Stimulated activated CD8-positive, alpha-beta memory T cell treated with anti-CD3 and anti-CD28 coated beads, Interleukin-4, amount 100 ng/mL, for 4 hours (primary cell): Measurements from ENCODE around the gene GTF2IRD1.
"Not testable (repeated sequence)": the region's sequence is repeated elsewhere in the genome, so short reads cannot be mapped to it uniquely, and the experiment has no call there.

Experiments
- DNase-seq, 2 donors: peaks; one replicate each; pipeline ENCODE4 v3.0.0-alpha.2; 2020; ENCODE audit warnings: low read depth in 2 of 2, low spot score in 1 of 2

Gene GTF2IRD1

GRCh38 chr7:74489997-74490945 lies 36.6 kb downstream of the GTF2IRD1 start:
- DNase-seq, result no peak

DNA sequence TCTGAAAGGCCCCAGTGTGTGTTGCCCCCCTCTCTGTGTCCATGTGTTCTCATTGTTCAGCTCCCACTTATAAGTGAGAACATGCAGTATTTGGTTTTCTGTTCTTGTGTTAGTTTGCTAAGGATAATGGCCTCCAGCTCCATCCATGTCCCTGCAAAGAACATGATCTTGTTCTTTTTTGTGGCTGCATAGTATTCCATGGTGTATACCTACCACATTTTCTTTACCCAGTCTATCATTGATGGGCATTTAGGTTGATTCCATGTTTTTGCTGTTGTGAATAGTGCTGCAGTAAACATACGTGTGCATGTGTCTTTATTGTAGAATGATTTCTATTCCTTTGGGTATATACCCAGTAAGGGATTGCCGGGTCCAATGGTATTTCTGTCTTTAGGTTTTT lies 37.8 kb downstream of the GTF2IRD1 start:
- not testable (repeated sequence) for DNase-seq

- DNase-seq, result no peak
Observed at GRCh38 chr7:74493295-74493694, 39.6 kb downstream of the GTF2IRD1 start.

DNA sequence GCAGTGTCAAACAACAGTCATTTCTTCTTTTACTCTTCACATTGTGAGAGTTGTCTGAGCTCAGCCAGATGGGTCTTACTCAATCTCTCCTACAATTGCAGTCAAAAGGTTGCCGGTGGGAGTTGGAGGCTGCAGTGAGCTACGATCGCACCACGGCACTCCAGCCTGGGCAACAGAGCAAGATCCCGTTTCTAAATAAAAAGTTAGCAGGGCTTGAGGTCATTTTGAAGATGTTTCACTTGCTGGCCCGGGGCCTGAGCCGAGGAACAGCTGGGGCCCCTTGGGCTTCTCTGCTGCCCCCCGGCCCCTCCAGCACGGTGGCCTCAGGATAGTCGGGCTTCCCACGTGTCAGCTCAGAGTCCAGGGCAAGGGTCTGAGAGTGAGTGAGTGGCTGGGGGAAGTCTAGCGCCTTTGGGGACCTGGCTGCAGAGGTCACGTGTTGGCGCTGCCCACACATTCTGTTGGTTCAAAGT lies 40.4 kb downstream of the GTF2IRD1 start:
- no peak for DNase-seq

DNA sequence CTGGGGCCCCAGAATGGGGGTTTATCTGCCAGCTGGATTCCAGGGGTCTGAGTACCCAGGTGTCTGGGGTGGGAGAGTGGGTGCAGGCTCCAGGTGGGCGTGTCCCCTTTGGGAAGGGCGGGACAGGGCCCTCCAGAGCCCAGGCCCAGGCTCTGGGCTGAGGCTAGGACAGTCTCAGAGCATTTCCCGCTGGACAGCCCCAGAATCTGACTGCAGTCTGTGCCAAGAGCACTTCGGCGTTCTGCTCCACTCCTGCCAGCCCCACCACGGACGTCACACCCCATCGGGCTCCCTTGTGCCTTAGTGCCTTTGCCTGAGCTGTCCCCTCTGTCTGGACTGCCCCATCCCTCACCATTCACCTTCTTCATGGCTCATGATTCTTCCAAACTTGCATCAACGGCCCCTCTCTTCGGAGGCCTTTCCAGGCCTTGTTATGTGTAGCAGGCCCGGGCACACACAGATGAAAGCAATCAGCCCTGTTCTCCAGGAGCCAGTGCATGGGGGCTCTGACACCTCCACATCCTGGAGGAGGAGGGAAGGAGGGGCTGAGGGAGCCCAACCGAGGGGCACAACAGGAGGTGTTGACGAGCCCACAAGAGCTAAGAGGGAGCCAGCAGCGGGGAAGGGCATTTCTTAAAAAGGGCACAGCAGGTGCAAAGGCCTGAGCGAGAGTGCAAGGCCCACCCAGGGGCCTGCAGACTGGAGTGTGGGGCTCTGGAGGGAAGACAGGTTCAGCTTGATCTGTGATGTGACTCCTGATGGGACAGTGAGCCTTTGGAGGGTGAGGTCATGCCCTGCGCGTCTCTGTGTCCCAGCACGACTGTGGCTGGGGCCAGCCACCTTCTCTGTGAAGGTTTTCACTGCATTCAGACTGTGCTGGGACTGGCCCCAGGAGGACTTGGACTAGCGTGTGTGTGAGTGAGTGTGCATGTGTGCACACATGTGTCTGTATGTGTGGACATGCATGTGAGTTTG lies 41.7 kb downstream of the GTF2IRD1 start:
- DNase-seq, result no peak

DNA sequence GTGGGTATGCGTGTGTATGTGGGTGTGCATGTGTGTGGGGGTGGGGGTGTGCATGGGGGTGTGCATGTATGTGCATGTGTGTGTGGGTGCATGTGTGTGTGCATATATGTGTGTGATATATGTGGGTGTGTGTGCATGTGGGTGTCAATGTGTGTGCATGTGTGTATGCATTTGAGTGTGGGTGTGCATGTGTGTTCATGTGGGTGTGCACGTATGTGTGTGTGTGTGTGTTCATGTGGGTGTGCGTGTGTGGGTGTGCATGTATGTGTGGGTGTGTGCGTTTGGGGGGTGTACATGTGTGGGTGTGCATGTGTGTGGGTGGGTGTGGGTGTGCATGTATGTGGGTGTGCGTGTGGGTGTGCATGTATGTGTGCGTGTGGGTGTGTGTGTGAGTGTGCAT lies 42.6 kb downstream of the GTF2IRD1 start:
- no peak for DNase-seq

DNA sequence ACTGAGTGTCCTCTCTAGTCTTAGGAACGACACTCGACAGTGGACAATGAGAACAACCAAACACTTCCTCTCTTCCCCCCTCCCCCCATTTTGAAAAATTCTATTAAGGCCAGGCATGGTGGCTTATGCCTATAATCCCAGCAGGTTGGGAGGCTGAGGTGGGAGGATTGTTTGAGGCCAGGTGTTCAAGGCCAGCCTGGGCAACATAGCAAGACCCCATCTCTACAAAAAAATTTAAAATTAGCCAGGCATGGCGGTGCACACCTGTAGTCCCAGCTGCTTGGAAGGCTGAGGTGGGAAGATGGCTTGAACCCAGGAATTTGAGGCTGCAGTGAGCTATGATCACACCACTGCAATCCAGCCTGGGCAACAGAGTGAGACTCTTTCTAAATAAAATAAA lies 43.1 kb downstream of the GTF2IRD1 start:
- not testable (repeated sequence) for DNase-seq

DNA sequence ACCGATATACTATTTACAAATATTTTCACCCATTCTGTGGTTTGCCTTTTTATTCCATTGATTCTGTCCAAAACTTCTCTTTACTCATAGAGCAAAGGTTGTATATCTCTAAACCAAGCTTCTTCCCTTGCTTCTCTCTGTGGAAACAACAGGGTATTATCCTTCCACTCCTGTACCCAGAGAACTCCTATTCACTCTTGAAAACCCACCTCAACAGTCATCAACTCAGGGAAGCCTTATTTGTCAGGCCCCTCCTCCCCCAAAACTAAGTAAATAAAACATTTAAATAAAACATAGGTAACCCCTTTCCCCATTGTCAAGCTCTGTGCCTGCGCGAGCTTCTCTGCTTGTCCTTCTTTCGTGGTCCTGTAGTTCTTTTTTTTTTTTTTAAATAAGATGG lies 44.6 kb downstream of the GTF2IRD1 start:
- no peak for DNase-seq

DNA sequence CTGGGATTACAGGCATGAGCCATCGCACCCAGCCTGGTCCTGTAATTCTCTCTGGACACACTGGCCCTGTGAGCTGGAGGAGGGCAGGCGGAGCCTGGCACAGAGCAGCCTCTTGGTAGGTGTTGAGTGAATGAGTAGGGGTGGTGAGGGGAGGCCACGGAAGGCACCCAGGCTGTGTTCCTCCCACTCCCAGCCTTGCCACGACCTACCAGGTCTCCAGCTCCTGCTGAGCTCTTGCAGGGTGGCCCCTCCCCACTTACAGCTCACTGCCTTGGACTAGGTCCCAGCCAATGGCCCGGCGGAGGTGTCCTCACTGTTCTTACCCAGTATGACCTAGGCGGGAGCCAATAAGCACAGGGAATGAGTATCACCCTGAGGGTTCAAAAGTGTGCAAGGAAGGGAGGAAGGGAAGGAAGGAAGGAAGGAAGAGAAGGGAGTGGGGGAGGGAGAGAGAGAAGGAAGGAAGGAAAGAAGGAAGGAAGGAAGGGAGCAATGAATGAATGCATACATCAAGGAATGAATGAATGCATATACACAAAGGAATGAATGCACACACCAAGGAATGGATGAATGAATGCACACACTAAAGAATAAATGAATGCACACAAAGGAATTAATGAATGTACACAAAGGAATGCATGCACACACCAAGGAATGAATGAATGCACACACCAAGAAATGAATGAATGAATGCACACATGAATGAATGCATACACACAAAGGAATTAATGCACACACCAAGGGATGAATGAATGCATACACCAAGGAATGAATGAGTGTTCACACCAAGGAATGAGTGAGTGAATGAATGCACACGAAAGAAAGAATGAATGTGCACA lies 45.5 kb downstream of the GTF2IRD1 start:
- DNase-seq, result no peak

DNA sequence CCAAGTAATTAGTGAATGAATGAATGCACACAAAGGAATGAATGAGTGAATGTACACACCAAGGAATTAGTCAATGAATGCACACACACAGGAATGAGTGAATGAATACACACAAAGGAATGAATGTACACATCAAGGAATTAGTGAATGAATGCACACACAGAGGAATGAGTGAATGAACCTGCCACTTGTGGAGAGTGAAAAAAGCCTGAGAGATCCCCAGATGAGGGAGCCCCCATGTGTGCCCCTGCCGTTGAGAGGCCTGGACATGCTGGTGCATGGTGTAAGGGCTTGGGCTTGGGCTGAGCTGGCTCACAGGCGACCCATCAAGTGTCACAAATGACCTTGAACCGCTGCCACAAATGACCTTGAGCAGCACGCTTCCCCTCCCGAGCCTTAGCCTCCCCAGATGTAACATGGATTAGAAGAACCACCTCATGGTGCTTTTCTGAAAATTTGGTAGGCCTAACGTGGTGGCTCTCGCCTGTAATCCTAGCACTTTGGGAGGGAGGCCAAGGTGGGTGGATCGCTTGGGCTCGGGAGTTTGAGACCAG lies 46.2 kb downstream of the GTF2IRD1 start:
- no peak for DNase-seq

GRCh38 chr7:74501298-74501697 lies 47.6 kb downstream of the GTF2IRD1 start:
- DNase-seq, result no peak

DNA sequence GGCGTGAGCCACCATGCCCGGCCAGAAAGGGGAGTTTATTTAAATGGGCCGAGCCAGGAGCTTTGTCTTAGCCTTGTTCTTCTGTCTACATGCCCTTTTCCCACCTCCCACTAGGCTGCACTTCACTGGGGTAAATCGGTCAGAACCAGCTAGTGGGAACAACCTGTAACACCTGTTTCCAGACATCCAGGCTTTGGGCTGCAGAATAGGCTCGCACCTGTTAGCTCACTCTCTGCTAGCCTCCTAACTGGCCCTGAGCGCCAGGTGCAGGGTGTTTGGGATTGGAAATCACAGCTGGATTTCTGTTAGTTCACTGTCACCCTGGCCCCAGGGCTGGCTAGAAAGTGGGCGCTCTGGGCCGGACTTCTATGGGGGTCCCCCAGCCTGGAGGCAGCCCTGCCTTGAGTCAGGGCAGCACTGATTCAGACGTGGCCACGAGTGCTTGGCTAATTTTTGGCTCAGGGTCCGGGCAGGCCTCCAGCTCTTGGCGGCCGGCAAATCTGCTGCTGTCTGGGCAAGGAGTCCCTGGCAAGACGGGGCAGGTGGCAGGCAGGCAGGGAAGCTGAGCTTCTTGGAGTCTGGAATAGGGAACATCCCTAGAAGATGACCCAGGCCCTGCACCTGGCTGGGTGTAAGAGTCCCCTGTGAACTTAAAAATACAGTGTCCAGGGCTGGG lies 48.6 kb downstream of the GTF2IRD1 start:
- no peak for DNase-seq

DNA sequence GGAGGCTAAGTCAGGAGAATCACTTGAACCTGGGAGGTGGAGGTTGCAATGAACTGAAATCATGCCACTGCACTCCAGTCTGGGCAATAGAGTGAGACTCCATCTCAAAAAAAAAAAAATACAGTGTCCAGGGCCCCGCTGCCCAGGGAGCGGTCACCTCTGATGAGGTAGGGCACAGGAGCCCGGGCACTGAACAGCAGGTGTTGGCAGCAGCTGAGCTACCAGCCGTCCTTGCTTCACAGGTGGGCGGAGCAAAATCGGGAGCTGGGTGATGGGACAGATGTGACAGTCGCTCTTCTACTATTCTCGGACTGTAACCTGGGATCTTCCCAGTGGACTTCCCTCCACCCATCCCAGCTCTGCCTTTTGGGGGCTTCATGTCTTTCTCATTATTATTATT lies 49.4 kb downstream of the GTF2IRD1 start:
- no peak for DNase-seq

DNA sequence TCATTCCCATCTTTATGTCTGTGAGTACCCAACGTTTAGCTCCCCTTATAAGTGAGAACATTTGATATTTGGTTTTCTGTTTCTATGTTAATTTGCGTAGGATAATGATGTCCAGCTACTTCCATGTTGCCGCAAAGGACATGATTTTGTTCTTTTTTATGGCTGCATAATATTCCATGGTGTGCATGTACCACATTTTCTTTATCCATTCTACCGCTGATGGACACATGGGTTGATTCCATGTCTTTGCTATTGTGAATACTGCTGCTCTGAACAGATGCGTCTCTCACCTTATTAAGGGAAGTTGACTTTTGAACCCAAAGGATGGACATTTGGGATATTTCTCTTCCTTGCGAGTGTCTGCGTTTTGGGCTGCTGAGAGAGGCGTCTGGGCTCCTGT lies 50.2 kb downstream of the GTF2IRD1 start:
- DNase-seq, result no peak

GRCh38 chr7:74505471-74506324 lies 52.0 kb downstream of the GTF2IRD1 start:
- no peak for DNase-seq

GRCh38 chr7:74506325-74506724 lies 52.6 kb downstream of the GTF2IRD1 start:
- DNase-seq, result no peak

DNA sequence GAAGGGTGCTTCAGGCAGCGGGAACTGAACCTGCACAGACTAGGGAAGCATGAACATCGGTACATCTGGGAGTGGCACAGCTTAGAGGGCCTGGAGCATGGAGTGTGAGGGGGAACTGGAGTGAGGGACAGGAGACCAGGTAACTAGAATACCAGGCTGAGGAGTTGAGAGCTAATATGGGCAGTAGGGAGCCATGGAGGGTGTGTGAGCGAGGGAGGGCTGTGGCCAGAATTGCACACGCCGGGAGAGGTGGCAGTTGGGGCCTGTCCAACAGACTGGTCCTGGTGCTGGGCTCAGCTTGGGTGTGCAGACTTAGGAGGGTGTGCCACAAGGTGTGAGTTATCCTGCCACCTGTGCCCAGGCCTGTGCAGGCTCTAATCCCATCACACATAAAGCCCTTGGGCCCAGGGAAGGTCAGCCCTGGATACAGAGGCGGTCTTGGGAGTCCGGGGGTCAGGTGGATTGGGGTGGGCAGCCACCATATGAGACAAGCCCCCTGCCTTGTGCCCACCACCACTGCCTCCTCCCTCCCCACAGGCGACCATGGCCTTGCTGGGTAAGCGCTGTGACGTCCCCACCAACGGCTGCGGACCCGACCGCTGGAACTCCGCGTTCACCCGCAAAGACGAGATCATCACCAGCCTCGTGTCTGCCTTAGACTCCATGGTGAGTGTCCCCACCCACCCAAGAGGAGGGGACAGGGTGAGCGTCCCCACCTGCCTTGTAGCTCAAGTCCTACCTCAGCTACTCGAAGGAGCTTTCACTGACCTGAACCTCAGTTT lies 54.0 kb downstream of the GTF2IRD1 start:
- DNase-seq, result no peak

GRCh38 chr7:74509453-74509852 lies 55.7 kb downstream of the GTF2IRD1 start:
- DNase-seq, result not testable (repeated sequence)
